Measurements from ENCODE around the gene LIN7C. TPM values are rescaled to one million over a fixed set of nuclear protein-coding genes. Genes with fewer than 3 reads are reported as not detected.

Gene LIN7C
- total RNA-seq, 1 donor from 2014 or later = 283 TPM

DNA sequence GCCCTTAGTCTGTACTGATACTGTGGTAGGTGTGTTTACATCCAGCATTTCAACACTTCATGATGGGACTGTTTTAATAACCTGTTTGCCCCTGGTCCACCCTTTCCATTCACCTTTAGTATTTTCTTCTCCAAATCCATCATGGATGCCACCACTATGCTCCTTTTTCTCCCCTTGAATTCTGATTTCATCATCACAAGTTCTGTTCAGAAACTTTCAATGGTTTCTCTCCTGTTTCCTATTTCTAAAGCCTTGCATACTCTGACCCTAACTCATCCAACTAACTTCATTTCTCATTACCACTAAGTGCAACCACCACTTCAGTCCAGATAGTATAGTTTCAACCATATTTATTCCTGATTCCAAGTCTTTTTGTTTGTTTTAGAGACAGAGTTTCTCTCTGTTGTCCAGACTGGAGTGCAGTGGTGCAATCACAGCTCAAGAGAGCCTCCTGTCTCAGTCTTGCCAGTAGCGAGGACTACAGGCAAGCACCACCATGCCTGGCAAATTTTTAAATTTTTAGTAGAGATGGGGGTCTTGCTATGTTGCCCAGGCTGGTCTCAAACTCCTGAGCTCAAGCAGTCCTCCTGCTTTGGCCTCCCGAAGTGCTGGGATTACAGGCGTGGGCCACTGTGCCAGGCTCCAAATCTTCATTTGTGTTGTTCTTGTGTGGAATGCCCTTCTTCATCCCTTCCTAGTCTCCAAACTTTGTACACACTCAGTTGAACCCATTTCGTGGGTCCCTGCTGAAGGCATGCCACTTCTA, 1.2 kb upstream of the LIN7C start:
- DNase-seq = no peak

DNA sequence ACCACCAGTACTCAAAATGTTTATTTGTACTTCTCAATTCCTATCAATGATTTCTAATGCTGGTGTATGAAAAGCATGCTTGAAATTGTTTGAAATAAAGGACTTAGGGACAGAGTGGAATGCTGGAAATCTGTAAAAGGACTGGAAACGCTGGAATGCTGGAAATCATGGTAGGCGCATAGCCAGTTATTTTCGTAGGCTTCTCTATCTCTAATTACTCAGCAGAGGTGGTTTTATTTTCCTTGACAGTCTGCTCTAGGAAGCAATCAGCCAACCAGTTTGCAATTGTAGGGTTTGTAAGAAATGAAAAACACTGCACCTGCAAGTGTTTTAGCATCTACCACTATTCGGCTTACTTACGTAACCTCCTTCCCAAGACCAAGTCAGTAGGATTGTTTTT, 788 bp downstream of the LIN7C start:
- DNase-seq = no peak

DNA sequence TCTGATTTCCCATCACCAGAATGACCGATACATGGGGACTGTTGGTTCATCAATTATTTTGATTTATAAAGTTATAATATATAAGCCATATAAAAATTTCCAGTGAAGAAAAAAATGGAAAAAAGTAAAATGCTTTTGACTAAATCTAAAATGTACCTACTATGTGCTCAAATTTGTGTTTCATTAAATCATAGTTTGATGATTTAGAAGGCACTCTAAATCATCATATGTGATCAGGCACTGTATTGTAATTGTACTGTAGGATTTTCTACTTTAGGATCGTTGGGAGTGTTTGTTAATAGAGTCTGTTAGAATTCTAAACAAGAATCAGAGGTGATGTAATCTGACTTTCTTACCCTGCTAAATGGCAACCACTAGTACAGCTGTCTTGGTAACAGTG, 2.4 kb downstream of the LIN7C start:
- no peak for DNase-seq

DNA sequence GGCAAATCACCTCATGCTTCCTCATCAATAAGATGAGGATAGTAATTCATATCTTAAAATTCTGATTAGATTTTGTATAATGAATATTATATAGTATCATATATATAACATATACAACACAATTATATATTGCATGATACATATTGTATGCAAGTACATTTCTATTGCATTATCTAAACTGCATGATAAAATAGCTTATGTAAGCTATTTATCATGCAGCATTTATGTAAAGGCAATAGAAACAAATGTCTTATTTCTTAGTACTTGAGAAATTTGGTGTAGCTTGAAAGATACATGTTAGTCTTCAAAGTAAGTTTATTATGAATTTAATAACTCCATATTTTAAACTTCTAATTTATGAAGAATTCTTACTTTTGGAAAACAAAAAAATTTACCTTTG, 5.5 kb downstream of the LIN7C start:
- DNase-seq = no peak

DNA sequence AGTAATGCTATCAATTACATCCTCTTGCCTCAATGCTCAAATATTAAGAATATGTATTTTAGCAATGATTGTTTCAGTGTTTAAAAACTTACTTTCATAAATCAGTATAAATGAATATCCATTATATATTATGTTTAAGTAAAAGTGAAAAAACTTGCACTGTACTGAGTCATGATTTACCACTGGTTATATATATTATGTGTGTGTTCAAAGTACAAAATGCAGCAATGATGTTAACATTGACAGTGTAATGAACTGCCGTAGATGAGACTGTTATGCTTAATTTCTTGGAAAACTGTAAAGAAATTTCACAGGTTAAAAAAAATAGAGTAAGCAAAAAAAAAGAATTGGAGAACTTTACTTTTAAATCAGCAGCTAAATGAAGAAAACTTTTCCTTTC, 8.7 kb downstream of the LIN7C start:
- DNase-seq = no peak

DNA sequence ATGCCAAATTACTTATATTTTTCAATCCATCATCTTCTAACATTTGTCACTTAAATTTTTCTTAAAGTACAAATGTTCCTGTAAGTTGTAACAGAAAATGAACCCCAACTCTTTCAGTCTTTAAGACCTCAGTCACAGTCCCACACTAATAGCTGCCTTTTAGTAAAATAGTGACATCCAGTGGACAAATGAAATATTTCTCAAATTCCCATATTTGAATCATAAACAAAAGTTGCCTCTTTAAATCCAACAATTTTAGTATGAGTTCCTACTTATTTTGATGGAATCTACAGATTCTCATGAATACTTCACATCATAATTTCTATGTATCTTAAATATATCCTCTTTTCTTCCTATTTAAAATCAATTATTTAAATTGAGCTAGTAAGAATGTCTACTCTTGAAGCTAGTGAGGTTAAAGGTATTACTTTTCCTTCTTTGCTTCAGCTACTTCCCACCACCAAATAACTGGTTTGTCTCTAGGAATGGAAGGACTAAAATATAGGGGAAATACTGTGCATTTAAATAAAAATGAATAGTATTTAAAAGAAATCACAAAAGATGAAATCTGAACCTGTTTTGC, 9.2 kb downstream of the LIN7C start:
- no peak for DNase-seq

DNA sequence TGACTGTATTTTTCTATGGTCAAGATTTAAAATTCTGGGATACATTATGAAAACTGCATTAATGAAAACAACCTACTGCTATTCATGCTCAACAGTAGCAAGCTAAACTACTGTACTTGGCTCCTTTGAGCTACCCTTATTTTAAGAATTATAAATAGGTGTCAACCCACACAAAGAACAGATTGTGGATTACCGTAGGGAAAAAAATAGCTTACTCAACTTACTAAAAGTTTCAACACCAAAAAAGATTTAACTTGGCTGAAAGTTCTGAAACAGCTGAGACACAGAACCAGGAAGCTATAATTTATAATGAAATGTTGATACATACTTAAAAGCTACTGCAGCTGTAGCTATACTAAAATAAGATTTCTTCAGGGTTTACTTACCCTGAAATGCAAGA, 10.1 kb downstream of the LIN7C start:
- DNase-seq = no peak

DNA sequence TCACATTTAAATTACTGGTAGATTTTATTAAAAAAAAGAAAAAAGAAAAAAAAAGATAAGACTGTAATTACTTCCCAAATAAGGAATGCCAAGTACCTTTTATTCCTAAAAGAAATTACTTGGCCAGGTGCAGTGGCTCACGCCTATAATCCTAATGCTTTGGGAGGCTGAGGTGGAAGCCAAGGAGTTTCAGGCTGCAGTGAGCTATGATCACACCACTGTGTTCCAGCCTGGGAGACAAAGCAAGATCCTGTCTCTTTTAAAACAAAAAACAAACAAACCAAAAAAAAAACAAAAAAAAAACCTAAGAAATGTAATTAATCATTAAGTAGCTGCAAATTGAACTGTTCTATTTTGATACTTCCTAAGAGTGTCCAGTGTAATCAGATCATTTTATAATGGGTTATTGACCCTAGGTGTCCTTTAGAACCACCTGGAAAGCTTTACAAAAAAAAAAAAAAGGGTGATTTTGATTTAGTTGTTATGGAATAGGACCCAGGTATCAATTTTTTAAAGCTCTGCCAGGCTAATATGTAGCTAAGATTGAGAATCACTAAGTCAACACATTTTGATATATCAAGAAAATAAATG, 10.8 kb downstream of the LIN7C start:
- DNase-seq = no peak

DNA sequence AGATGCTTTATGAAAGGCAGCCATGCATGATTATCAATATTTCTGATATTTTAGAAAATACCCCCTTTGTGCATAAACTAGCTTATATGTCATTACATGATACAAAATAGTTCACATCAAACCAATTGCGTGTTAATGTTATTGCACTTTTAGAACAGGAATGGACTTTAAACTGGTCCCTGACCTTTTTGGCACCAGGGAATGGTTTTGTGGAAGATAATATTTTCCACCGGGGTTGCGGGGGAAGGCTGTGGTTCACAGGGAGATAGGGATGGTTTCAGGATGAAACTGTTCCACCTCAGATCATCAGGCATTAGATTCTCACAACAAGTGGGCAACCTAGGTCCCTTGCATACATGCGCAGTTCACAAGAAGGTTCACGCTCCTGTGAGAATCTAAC, 17.5 kb downstream of the LIN7C start:
- DNase-seq = no peak

DNA sequence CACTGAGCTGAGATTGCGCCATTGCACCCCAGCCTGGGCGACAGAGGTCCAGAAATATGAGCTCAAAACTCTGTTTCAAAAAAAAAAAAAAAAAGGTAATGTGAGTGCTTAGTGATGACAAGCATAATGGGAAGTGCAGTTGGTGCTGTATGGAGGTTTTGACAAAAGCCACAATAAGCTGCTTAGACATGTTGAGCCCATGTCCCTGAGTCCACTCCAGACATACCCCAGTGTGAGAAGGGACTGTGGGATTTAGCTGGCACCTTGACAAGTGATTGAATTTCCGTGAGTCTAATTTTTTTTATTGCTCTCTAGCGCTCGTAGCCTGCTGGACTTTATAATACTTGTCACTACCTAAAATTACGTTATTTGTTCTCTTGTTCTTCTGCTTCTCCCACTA, 18.9 kb downstream of the LIN7C start:
- no peak for DNase-seq

DNA sequence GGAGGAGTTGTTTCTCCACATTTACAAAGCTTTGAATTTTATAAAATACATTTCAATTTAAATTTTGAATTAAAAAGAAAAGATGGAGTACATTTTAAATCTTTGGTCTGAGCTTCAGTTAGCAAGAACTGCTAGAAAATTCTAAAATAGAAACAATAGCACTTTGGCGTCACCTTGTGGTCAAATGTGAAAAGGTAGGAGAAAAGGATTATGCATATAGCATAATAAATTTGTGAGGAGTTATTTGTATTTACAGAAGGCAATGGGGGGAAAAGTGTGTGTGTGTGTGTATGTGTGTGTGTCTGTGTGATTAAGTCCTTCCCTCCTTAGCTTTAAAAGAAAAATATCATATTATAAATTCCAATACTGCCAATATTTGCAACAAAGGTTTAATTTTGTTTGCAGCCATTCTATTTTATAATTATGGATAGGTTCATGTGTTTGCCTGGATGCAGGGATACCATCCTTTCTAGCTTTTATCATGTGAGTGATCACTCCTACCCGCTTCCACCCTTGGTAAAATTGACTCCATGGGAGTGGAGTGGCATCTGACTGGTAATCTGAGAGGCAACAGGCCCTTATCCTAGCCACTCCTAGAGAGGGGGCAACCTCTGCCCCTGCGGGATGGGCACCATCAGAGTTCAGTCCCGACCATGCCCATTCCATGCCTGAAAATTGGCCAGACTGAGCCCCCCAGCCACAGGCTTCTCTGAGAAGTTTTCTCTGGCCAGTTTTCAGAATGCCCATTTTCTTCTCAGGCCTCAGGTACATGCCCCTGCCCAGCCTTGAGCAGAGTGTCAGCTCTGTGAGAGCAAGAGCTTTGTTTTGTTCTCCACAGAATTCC, 20.4 kb downstream of the LIN7C start:
- DNase-seq = no peak

DNA sequence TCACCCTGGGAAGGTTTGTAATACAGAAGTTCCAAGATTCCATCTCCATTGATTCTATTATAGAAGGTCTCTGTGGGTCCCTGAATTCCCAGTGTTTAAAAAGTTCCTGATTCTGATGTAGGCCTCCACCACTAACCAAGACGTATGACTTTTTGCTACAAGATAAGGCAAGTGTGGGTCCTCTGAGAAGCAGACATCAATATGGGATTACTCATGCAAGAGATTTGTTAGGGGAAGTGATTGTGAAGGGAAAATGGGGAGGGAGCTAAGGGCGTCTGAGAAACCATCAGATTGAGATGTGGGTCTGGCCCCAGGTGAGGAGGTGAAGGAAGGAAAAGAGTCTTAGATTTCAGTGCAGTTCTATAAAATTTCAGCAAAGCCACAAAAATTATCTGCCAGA, 23.8 kb downstream of the LIN7C start:
- no peak for DNase-seq

DNA sequence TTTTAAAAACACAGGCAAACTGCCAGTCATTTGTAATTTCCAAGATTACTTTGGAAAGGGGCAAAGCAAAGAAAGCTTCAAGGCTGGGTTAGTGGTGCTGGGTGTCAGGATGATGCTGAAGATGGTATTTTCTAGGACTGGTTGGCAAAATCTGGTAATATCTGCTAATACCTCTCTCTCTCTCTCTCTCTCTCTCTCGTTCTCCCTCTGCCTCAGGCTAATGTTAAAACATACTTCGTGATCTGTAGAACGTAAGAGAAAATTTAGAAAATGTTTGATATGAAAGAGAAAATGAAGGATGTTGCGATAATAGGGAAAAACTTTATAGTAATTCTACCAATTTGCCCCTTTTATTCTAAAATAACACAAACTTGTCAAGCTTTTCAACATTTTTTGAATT, 24.6 kb downstream of the LIN7C start:
- no peak for DNase-seq

DNA sequence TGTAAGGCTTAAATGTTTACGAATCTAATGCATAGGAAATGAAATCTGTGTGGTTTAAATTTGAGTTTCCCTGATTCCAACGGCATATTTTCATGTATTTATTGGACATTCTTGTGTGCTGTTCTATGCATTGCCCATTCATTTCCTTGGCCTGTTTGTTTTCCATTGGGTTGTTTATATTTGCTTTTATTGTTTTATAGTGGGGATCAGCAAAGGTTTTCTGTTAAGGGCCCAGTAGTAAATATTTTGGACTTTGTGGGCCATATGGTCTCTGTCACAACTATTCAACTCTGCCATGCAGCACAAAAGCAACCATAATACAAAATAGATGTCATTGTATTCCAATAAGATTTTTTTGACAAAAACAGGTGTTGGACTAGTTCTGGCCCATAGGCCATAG, 28.7 kb downstream of the LIN7C start:
- DNase-seq = no peak

DNA sequence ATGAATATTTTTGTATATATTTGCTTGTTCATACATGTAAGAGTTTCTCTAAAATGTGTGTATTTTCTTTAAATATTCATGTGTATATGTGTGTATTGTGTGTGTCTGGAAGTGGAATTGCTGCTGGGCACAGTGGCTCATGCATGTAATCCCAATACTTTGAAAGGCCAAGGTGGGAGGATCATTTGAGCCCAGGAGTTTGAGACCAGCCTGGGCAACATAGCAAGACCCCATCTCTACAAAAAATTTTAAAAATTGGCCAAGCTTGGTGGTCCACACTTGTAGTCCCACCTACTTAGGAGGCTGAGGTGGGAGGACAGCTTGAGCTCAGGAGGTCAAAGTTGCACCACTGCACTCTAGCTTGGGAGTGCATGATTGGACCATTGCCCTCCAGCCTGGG, 29.3 kb downstream of the LIN7C start:
- no peak for DNase-seq

DNA sequence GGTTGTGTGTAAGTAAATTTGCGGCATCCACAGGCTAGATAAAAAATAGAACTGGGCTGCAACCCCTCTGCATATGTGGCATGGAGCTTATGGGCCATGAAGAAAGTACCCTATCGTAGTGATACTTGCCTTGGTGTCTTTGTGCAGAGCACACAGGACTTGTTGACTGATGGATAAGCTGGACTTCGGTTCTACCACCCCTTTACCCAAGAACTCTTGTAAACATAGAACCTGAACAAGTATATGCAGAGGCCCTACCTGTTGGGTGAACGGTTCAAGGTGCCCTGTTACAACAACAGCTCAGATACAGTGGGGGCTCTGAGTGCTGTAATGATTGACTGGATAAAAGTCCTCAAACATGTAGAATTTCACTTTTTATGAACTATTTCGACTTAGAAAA, 30.9 kb downstream of the LIN7C start:
- no peak for DNase-seq

DNA sequence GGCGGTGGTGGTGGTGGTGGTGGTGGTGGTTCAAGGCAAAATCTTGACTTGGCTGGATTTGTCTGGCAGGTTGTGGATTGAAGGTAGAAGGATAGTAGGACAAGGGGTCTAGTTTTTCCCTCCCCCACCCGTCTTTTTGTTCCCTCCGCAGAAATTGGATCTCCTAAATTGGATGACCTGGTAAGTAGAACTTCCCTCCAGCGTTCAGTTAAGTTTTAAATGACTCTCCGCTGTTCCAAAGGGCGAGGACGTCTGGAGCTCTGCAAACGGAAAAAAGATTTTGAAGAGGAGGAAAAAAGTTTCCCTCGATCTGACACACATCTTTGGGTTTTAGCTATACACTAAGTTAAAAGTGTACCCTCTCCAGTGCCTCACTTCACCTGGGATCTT, 33.6 kb downstream of the LIN7C start:
- DNase-seq = no peak

DNA sequence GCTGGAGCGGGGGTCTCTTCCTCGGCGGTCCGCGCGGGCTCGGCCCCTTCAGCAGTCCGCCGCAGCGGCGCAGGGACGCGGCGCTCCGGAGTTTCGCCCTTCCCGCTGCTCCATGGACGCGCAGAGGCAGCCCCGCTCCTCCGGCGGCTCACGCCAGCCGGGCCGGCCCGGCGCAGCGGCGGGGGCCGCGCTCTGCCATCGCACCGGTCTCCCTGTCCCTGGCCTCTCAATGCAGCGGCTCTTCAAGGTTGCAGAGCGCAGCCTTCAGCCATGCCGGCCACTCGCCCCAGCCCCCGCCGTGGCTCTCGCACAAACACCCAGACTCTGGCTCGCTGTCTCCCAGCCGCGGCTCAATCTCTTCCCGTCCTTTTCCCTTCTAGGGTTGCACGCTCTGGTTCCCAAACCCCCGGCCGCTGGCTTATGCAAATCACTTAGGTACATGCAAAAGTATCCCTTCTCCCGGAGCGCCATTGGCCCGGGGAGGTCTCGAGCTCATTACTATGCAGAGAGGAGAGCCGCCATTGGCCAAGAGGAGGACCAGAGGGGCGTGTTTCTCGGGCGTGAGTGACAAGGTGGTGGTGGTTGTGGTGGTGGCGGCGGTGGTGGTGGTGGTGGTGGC, 34.1 kb downstream of the LIN7C start, which contains the start of gene LGR4:
LGR4 (minus strand) TSS at position 393 of the 619 bp plus-strand sequence. CDS start 488 bp downstream, outside the sequence.
- DNase-seq = peak; percentile 94

DNA sequence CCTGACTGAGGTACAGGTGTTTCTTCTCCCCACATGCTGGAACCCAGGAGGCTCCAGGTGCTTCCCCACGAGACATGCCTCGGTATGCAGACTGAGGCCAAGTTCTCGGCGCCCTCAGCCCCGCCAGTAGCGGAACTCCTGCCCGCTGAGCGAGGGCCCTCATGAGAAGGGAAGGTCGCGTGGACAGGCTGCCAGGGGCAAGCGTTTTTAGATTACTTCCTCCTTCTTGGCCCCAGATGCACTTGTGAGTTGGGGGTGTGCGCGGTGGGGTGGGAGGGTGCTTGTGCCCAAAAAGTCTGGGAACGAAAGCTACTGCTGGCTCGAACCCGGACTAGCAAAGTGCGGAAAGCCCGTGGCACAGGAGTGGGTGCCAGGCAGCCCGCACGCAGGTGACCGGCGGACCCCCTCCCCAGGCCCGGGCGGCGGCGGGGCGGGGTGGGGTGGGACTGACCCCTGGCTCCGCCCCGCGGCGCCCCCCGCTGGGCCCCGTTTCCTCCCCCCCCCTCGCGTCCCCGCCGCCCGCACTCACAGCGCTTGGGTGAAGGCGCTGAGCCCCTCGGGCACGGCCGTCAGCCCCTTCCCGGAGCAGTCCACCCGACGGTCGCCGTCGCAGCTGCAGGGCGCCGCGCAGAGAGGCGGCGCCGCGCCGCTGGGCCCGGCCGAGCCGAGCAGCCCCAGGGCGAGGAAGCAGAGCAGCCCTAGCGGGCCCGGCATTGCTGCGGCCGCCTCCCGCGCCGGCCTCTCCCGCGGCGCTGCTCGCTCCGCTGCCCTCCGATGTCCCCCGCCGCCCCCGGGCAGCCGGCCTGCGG, 34.8 kb downstream of the LIN7C start:
- DNase-seq = peak; percentile 26

DNA sequence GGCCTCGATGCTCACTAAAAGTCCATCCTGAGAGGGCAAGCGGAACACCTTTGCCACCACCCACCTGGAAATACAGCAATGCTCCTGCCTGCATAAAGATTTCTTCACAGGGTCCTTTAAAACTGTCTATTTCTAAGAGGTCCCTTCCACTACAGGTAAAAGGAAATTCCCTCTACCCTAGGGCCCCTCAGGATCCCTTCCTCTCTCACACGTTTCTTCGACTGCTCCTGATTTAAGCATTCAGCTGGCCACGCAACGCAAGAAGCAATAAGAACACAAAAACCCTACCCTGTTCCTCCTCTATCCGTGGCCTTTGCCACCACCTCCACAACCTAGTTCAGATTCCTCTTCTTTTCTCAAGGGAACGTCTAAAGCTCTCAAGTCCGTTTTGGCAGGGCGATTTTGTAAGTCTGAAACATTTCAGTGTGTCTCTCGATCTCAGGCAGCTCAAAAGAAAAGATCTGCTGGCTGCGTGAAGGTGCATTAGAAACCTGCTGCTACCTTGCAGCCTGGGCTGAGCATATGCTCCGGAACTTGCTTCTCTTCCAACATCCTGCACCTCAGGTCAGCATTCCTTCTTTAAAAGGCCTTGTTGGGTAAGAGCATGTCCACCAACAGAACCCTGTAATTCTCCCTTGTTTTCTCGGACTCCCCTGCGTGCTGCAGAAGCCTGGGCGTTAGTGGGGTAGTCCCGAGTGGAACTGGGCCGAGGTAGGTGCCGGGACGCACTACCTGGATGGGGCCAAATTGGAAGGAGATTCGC, 35.6 kb downstream of the LIN7C start:
- DNase-seq = no peak

DNA sequence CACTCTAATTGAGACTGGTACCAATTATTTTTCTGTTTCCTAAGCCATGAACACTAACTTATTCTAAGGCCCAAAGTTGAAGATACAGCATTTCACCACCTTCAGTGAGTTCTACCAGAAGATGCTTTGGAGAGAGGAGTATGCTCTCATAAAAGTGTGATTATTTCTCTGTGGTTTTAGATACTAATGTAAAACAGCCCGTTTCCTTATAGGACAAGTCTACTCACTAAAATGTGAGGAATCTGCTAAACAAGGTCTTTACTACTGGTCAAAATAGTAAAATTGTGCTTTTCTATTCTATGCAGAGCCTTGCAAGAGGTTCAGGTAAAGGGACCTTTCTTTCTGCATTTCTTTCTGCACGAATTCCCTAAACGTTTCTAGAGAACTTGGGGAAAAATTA, 36.4 kb downstream of the LIN7C start:
- no peak for DNase-seq
